IMR-90 (cell line): Measurements from ENCODE around the gene MMP25. TPM values are rescaled to one million over a fixed set of nuclear protein-coding genes. Genes with fewer than 3 reads are reported as not detected.
A peak's percentile ranks its signal among the peaks of the same experiment; 100 is the strongest.

Source experiments
- ATAC-seq: fragments of 200-7000 bp; cut with Tn5 transposase; 2 replicates; pipeline ENCODE4 v1.9.1; 2020; ENCODE audit warnings: low read depth, mild to moderate bottlenecking, moderate library complexity
- BruUV-seq: library from RNA; stranded (reverse); fragments of 400-500 nt; replicated peaks from 2 replicates; lab custom pipeline; 2021; lab: Mats Ljungman, UMichigan
- CTCF ChIA-PET: fragments of 300-600 bp; formaldehyde crosslinking; extraction: SDS; loops from one replicate; lab custom pipeline; 2021; ENCODE audit warnings: antibody characterized with exemption; lab: Yijun Ruan, JAX
- POLR2A ChIA-PET: fragments of 300-600 bp; sonication (Branson Sonifier 250); formaldehyde crosslinking; loops from one replicate; lab custom pipeline; 2022; ENCODE audit warnings: antibody characterized with exemption; ENCODE audit not compliant: unreplicated experiment; lab: Charles Lee
- DNase-seq: peaks from one replicate; pipeline ENCODE4 v3.0.0; 2013
- H2AFZ ChIP-seq: replicated peaks from 2 replicates; pipeline ENCODE3; 2013; ENCODE audit warnings: low read length, mild to moderate bottlenecking; ENCODE audit not compliant: poor library complexity
- H2AK5ac ChIP-seq: 2 replicates; pipeline ENCODE4 v1.6.1; 2013; ENCODE audit warnings: low read depth, low read length, inconsistent platforms
- H2AK9ac ChIP-seq: replicated peaks from 2 replicates; pipeline ENCODE3; 2013; ENCODE audit warnings: mild to moderate bottlenecking, low read depth, low read length, moderate library complexity; ENCODE audit not compliant: poor library complexity
- H2BK120ac ChIP-seq: 2 replicates; pipeline ENCODE4 v1.6.1; 2013; ENCODE audit warnings: low read depth, low read length, inconsistent platforms
- H2BK15ac ChIP-seq: 3 replicates; pipeline ENCODE4 v1.6.1; 2013; ENCODE audit warnings: low read depth, low read length, inconsistent platforms
- H2BK20ac ChIP-seq: 2 replicates; pipeline ENCODE4 v1.6.1; 2013; ENCODE audit warnings: low read depth, mild to moderate bottlenecking, inconsistent platforms, low read length, moderate library complexity
- H2BK5ac ChIP-seq: 2 replicates; pipeline ENCODE4 v1.6.1; 2013; ENCODE audit warnings: mild to moderate bottlenecking, low read depth, low read length, inconsistent platforms; ENCODE audit not compliant: poor library complexity, severe bottlenecking
- H3K14ac ChIP-seq: replicated peaks from 2 replicates; pipeline ENCODE4 v1.6.1; 2013; ENCODE audit warnings: low read depth, low read length, inconsistent platforms
- H3K18ac ChIP-seq: 2 replicates; pipeline ENCODE4 v1.6.1; 2013; ENCODE audit warnings: low read depth, low read length, control low read depth
- H3K23ac ChIP-seq: 2 replicates; pipeline ENCODE4 v1.6.1; 2013; ENCODE audit warnings: low read depth, low read length, inconsistent platforms
- H3K27ac ChIP-seq: 2 replicates; pipeline ENCODE4 v1.5.1; 2013; ENCODE audit warnings: mild to moderate bottlenecking, control low read depth, low read length; ENCODE audit not compliant: insufficient read depth
- H3K27me3 ChIP-seq: 2 replicates; pipeline ENCODE4 v1.6.1; 2013; ENCODE audit warnings: low read length; ENCODE audit not compliant: control insufficient read depth, insufficient read depth
- H3K36me3 ChIP-seq: 2 replicates; pipeline ENCODE4 v1.6.1; 2013; ENCODE audit warnings: low read length, mixed read lengths; ENCODE audit not compliant: control insufficient read depth, insufficient read depth
- H3K4ac ChIP-seq: 2 replicates; pipeline ENCODE4 v1.6.1; 2013; ENCODE audit warnings: low read depth, low read length, inconsistent platforms
- H3K4me1 ChIP-seq: 2 replicates; pipeline ENCODE4 v1.6.1; 2013; ENCODE audit warnings: low read length, mixed read lengths; ENCODE audit not compliant: control insufficient read depth, insufficient read depth
- H3K4me2 ChIP-seq: 2 replicates; pipeline ENCODE4 v1.6.1; 2013; ENCODE audit warnings: low read depth, mild to moderate bottlenecking, control low read depth, low read length, moderate library complexity
- H3K4me3 ChIP-seq: 2 replicates; pipeline ENCODE4 v1.5.1; 2013; ENCODE audit warnings: low read depth, mild to moderate bottlenecking, control low read depth, low read length, moderate library complexity; ENCODE audit not compliant: insufficient read depth
- H3K56ac ChIP-seq: 2 replicates; pipeline ENCODE4 v1.6.1; 2013; ENCODE audit warnings: low read length, inconsistent platforms; ENCODE audit not compliant: insufficient read depth; ENCODE audit errors: extremely low read depth
- H3K79me1 ChIP-seq, 2 experiments: 2 replicates each; pipeline ENCODE4 v1.6.1; 2013; ENCODE audit warnings: low read length in 2 of 2, inconsistent platforms in 1 of 2, low read depth in 1 of 2
- H3K9ac ChIP-seq: 2 replicates; pipeline ENCODE4 v1.6.1; 2013; ENCODE audit warnings: low read depth, low read length, control low read depth
- H3K9me1 ChIP-seq: 2 replicates; pipeline ENCODE4 v1.6.1; 2013; ENCODE audit warnings: low read length, inconsistent platforms; ENCODE audit not compliant: insufficient read depth
- H3K9me3 ChIP-seq: 2 replicates; pipeline ENCODE4 v1.6.1; 2013; ENCODE audit warnings: low read length; ENCODE audit not compliant: control insufficient read depth, insufficient read depth
- H4K20me1 ChIP-seq: 2 replicates; pipeline ENCODE4 v1.6.1; 2013; ENCODE audit warnings: low read length, inconsistent platforms; ENCODE audit not compliant: insufficient read depth
- H4K5ac ChIP-seq: 2 replicates; pipeline ENCODE4 v1.6.1; 2013; ENCODE audit warnings: mild to moderate bottlenecking, low read depth, low read length, control low read depth
- H4K8ac ChIP-seq, 2 experiments: 2 replicates each; pipeline ENCODE4 v1.6.1; 2013; ENCODE audit warnings: low read depth in 2 of 2, low read length in 2 of 2, control low read depth in 1 of 2, inconsistent platforms in 1 of 2
- H4K91ac ChIP-seq: 2 replicates; pipeline ENCODE4 v1.6.1; 2013; ENCODE audit warnings: low read depth, low read length, inconsistent platforms; ENCODE audit not compliant: insufficient read depth
- POLR2A ChIP-seq: IDR thresholded peaks from 2 replicates; pipeline ENCODE4 v1.6.1; 2012; ENCODE audit warnings: mild to moderate bottlenecking, low read depth, low read length
- SMC3 ChIP-seq: fragments of 150-350 bp; IDR thresholded peaks from 2 replicates; pipeline ENCODE4 v1.6.1; 2016; ENCODE audit warnings: low read depth, mild to moderate bottlenecking, antibody characterized with exemption, low read length, moderate library complexity
- WGBS, 2 experiments: methylation state at CpG; one replicate each; pipeline versions ENCODE4 v1.1.5 to v1.1.7; 2013; ENCODE audit warnings: missing lambda C conversion rate in 2 of 2; ENCODE audit not compliant: insufficient read length in 1 of 2; ENCODE audit errors: extremely low coverage in 2 of 2; 5-methylcytosine and 5-hydroxymethylcytosine counted together
- dilution Hi-C: fragments of 300-500 bp; cut with HindIII; formaldehyde crosslinking; loops from one replicate; pipeline ENCODE4 v1.14.3; 2018; ENCODE audit warnings: low sequenced_read_pairs; ENCODE audit not compliant: unreplicated experiment
- in situ Hi-C: fragments of 300-500 bp; cut with MboI; formaldehyde crosslinking; loops from 3 replicates; pipeline ENCODE4 v1.14.3; 2019; ENCODE audit warnings: low sequenced_read_pairs, inconsistent platforms, mixed read lengths
- intact Hi-C: fragments of 100-400 bp; cut with micrococcal nuclease; formaldehyde crosslinking; loops from 2 replicates; pipeline ENCODE4 v1.10.0; 2022
- polyA plus RNA-seq, 3 experiments: library from polyadenylated mRNA; depleted of rRNA; stranded (reverse); fragments of >200 nt; gene quantifications; 2 replicates each; pipeline ENCODE4 v1.2.3, GENCODE V29; 2012; ENCODE audit warnings: low replicate concordance in 1 of 3
- total RNA-seq: library from RNA; depleted of rRNA; stranded (reverse); fragments of >200 nt; gene quantifications from 2 replicates; pipeline ENCODE4 v1.2.3, GENCODE V29; 2012

The MMP25 gene
- total and polyA plus RNA-seq, 2 of the 4 experiments (the other 2 are of a cell fraction) = 0.07 TPM; not detected in 1

DNA sequence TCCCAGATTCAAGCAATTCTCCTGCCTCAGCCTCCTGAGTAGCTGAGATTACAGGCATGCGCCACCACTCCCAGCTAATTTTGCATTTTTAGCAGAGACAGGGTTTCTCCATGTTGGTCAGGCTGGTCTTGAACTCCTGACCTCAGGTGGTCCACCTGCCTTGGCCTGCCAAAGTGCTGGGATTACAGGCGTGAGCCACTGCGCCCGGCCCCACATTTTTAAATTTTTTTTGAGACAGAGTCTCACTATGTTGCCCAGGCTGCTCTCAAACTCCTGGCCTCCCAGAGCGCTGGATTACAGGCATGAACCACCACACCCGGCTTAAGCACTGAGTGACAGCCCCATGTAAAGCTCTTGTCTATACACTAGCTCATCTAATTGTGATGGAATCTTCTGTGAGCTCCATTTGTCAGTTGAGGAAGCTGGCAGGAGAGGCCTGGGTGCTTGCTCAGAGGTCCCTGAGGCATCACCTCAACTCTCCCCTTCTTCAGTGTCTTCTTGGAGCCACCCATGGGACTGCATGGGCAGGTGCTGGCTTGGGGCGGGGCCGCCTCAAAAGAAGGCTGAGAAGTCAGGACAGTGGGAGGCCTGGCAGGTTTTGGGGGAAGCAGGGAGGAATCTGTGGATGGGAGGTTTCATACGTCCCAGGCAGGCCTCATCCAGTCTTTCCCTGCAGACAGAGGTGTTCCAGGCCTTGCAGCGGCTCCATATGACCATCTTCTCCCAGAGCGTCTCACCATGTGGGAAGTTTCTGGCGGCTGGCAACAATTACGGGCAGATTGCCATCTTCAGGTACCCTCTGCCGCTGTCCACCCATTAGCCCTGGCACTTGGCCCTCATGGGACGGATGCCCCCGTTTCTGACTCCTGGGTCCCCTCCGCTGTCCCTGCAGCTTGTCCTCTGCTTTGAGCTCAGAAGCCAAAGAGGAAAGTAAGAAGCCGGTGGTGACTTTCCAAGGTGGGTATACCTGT, 21.0 kb upstream of the MMP25 start:
- no peak overlapping the region for H2AFZ ChIP-seq
- H2AK5ac ChIP-seq = no peak overlapping the region
- H3K36me3 ChIP-seq = peaks cover 22% of the 10 kb centered on the region
- peak; percentile 53 for TF ChIP-seq POLR2A
- no peak for TF ChIP-seq SMC3
- H3K56ac ChIP-seq = no peak overlapping the region
- H3K9me3 ChIP-seq = no peaks in the 10 kb centered on the region
- H3K4me2 ChIP-seq = no peak overlapping the region
- no peak overlapping the region for H4K5ac ChIP-seq
- no peak overlapping the region for H2BK15ac ChIP-seq
- H2BK120ac ChIP-seq = no peak overlapping the region
- H3K18ac ChIP-seq = no peak overlapping the region
- BruUV-seq = no TSS peak
- no peak overlapping the region for H2BK5ac ChIP-seq
- no peak for DNase-seq
- peaks cover 12% of the 10 kb centered on the region; the same call in 1 of the 2 replicates for H3K27me3 ChIP-seq
- H3K79me1 ChIP-seq = peaks cover 0 to 19% of the 10 kb centered on the region in 2 experiments; a peak in 2 of 4 replicates
- no peak overlapping the region for H3K14ac ChIP-seq
- intact Hi-C loops (no loop called here), dilution Hi-C loops (no loop called here), in situ Hi-C loops (no loop called here)
- ChIA-PET POLR2A (interaction anchor here (0.6 to 0.7 kb wide), 2 partner anchors 16 to 40 kb away, joined by 3 to 7 read pairs; no protein-coding TSS in a partner anchor), CTCF (interaction anchor here (0.8 kb wide), 1 partner anchor 21 kb away, joined by 5 read pairs; no protein-coding TSS in a partner anchor)
- H2BK20ac ChIP-seq = no peak overlapping the region
- no peak overlapping the region for H3K4ac ChIP-seq
- H4K8ac ChIP-seq = no peak overlapping the region
- no peak overlapping the region for H3K4me3 ChIP-seq
- no peak overlapping the region for H3K23ac ChIP-seq
- no peak overlapping the region for H3K27ac ChIP-seq
- no peak overlapping the region for H3K9ac ChIP-seq
- H3K4me1 ChIP-seq = peaks cover 9% of the 10 kb centered on the region
- H4K91ac ChIP-seq = no peak overlapping the region
- H4K20me1 ChIP-seq = peaks cover 37% of the 10 kb centered on the region
- 94% methylated on average over 9 of the region's 18 CpGs; no CpG with 5 or more reads in 1 of the 2 experiments for WGBS, 2 experiments
- H3K9me1 ChIP-seq = no peaks in the 10 kb centered on the region
- no peak for ATAC-seq
- H2AK9ac ChIP-seq = peak overlapping the region; percentile 68
